ENCODE results near the gene MAGEA1.

DNA sequence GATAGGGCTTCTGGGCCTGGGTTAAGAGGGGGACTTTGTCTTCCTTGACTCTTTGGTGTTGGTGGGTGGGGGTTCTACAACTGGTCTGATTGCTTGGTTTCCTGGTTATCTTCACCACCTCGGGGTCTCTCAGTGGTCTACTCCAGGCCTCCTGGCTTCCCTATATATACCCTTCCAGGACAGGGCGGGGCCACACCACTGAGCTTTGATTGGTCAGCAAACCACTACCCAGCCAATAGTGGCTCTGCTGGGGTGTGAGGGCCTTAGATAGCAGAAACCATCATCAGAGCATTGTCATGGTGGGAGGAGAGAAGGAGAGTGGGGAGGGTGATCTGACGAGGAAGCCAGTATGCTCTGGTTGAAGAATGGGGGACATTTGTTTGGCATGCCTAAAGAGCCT is 14.4 kb upstream of the MAGEA1 start:
- TF ChIP-seq CTCF (IDR thresholded peaks at IDR 0.05 in 4 of 5, conservative IDR thresholded peaks at IDR 0.05 in 1 of 5): no peak
- TF ChIP-seq POLR2A (IDR thresholded peaks at IDR 0.05): no peak
